HCT116 (cell line): ENCODE measurements around the gene KMT2C. TPM values are rescaled to one million over a fixed set of nuclear protein-coding genes. Genes with fewer than 3 reads are reported as not detected.

ENCODE experiments used
- ATAC-seq: fragments of 200-7000 bp; cut with Tn5 transposase; 2 replicates; pipeline ENCODE4 v1.9.1; 2020; ENCODE audit warnings: mild to moderate bottlenecking, moderate library complexity
- BruUV-seq: library from RNA; stranded (reverse); fragments of 400-500 nt; replicated peaks from 2 replicates; lab custom pipeline; 2021; lab: Mats Ljungman, UMichigan
- CTCF ChIA-PET: fragments of 300-600 bp; sonication (Branson Sonifier 250); formaldehyde crosslinking; loops from one replicate; lab custom pipeline; 2021; ENCODE audit warnings: antibody characterized with exemption; lab: Charles Lee
- POLR2A ChIA-PET: fragments of 300-600, 350-600 bp; sonication (Branson Sonifier 250); formaldehyde crosslinking; loops from one replicate; lab custom pipeline; 2021; ENCODE audit warnings: antibody characterized with exemption; lab: Charles Lee
- RAD21 ChIA-PET, 2 experiments: fragments of 300-600 bp; sonication (Branson Sonifier 250); formaldehyde crosslinking; loops; one replicate each; lab custom pipeline; 2023; ENCODE audit warnings: low total read pairs in 2 of 2; ENCODE audit not compliant: uncharacterized antibody in 2 of 2, unreplicated experiment in 2 of 2, low non-redundant PET in 1 of 2; lab: Charles Lee
- DNase-seq: peaks from one replicate; pipeline ENCODE4 v3.0.0-alpha.2; 2010; ENCODE audit warnings: low read depth, low spot score
- H2AFZ ChIP-seq: fragments of 200-600 bp; shearing (Covaris generic), sonication (generic); 2 replicates; pipeline ENCODE4 v1.6.1; 2017; ENCODE audit warnings: low read depth, mixed run types, mixed read lengths, antibody characterized with exemption, low read length; ENCODE audit not compliant: poor library complexity, severe bottlenecking
- H3K27ac ChIP-seq: 2 replicates; pipeline ENCODE4 v1.5.1; 2012; ENCODE audit warnings: low read depth, low read length
- H3K27me3 ChIP-seq: fragments of 200-600 bp; sonication (generic); 2 replicates; pipeline ENCODE4 v1.6.1; 2016; ENCODE audit warnings: mixed run types, low read length, mixed read lengths; ENCODE audit not compliant: insufficient read depth
- H3K36me3 ChIP-seq, 2 experiments: fragments of 200-500 bp in 1 of 2; fragments of 200-600 bp in 1 of 2; sonication (Bioruptor generic) in 1 of 2; sonication (generic) in 1 of 2; 2 replicates each; pipeline versions ENCODE4 v1.5.1 to v1.6.1; 2014 to 2016; ENCODE audit warnings: low read length in 2 of 2, inconsistent platforms in 1 of 2, mixed read lengths in 1 of 2, mixed run types in 1 of 2; ENCODE audit not compliant: insufficient read depth in 2 of 2, control insufficient read depth in 1 of 2
- H3K4me1 ChIP-seq, 2 experiments: fragments of 200-600 bp in 1 of 2; sonication (generic) in 1 of 2; 2 replicates each; pipeline versions ENCODE4 v1.5.1 to v1.6.1; 2012 to 2017; ENCODE audit warnings: low read length in 2 of 2, inconsistent platforms in 1 of 2, mild to moderate bottlenecking in 1 of 2, mixed read lengths in 1 of 2, mixed run types in 1 of 2, moderate library complexity in 1 of 2; ENCODE audit not compliant: insufficient read depth in 2 of 2, control insufficient read depth in 1 of 2
- H3K4me2 ChIP-seq: fragments of 200-600 bp; sonication (generic); 2 replicates; pipeline ENCODE4 v1.6.1; 2017; ENCODE audit warnings: mixed run types, low read length, mixed read lengths
- H3K4me3 ChIP-seq, 2 experiments: fragments of 200-600 bp in 1 of 2; sonication (generic) in 1 of 2; replicated peaks in 1 of 2; 2 replicates each; pipeline ENCODE4 v1.5.1; 2011 to 2016; ENCODE audit warnings: low read length in 2 of 2, control low read depth in 1 of 2, low read depth in 1 of 2, mild to moderate bottlenecking in 1 of 2, mixed read lengths in 1 of 2, mixed run types in 1 of 2
- H3K79me2 ChIP-seq: fragments of 200-600 bp; sonication (generic); 2 replicates; pipeline ENCODE4 v1.6.1; 2017; ENCODE audit warnings: mild to moderate bottlenecking, mixed run types, low read length, moderate library complexity, mixed read lengths; ENCODE audit not compliant: insufficient read depth
- H3K9ac ChIP-seq: fragments of 200-600 bp; sonication (generic); 2 replicates; pipeline ENCODE4 v1.6.1; 2016; ENCODE audit warnings: low read length, mixed read lengths
- H3K9me2 ChIP-seq: fragments of 200-600 bp; sonication (generic), shearing (Covaris generic); 2 replicates; pipeline ENCODE4 v1.6.1; 2017; ENCODE audit warnings: mixed run types, mild to moderate bottlenecking, moderate library complexity; ENCODE audit not compliant: insufficient read depth
- H3K9me3 ChIP-seq, 2 experiments: fragments of 200-500 bp in 1 of 2; fragments of 200-600 bp in 1 of 2; sonication (Bioruptor generic) in 1 of 2; sonication (generic) in 1 of 2; 2 replicates each; pipeline ENCODE4 v1.6.1; 2014 to 2017; ENCODE audit warnings: low read length in 2 of 2, mixed read lengths in 2 of 2, inconsistent platforms in 1 of 2, low read depth in 1 of 2, mild to moderate bottlenecking in 1 of 2, mixed run types in 1 of 2, moderate library complexity in 1 of 2; ENCODE audit not compliant: control insufficient read depth in 1 of 2, insufficient read depth in 1 of 2
- H4K20me1 ChIP-seq: fragments of 200-600 bp; sonication (generic), shearing (Covaris generic); 2 replicates; pipeline ENCODE4 v1.6.1; 2017; ENCODE audit warnings: mixed run types, mild to moderate bottlenecking, moderate library complexity; ENCODE audit not compliant: insufficient read depth
- CTCF ChIP-seq, 3 experiments: fragments of 200-600 bp in 1 of 3; sonication (generic) in 1 of 3; IDR thresholded peaks in 2 of 3; conservative IDR thresholded peaks in 1 of 3; 2 replicates each; pipeline ENCODE4 v1.5.1; 2012 to 2017; ENCODE audit warnings: low read depth in 2 of 3, low read length in 2 of 3, antibody characterized with exemption in 1 of 3, borderline replicate concordance in 1 of 3, control low read depth in 1 of 3, mild to moderate bottlenecking in 1 of 3, mixed read lengths in 1 of 3, mixed run types in 1 of 3, moderate library complexity in 1 of 3; ENCODE audit not compliant: insufficient read depth in 1 of 3
- EZH2 ChIP-seq: fragments of 200-600 bp; sonication (generic); IDR thresholded peaks from 2 replicates; pipeline ENCODE4 v1.6.1; 2017; ENCODE audit warnings: antibody characterized with exemption, mixed run types
- EZH2phosphoT487 ChIP-seq: fragments of 200-600 bp; IDR thresholded peaks from 2 replicates; pipeline ENCODE4 v1.6.1; 2018; ENCODE audit warnings: antibody characterized with exemption, borderline replicate concordance
- JUND ChIP-seq: IDR thresholded peaks from 2 replicates; pipeline ENCODE4 v1.6.1; 2012
- RAD21 ChIP-seq: IDR thresholded peaks from 2 replicates; pipeline ENCODE4 v1.6.1; 2012; ENCODE audit warnings: low read depth, mild to moderate bottlenecking
- REST ChIP-seq: IDR thresholded peaks from 2 replicates; pipeline ENCODE4 v1.6.1; 2012; ENCODE audit warnings: low read depth
- SP1 ChIP-seq: IDR thresholded peaks from 2 replicates; pipeline ENCODE4 v1.6.1; 2012; ENCODE audit warnings: low read depth
- ZBTB33 ChIP-seq: IDR thresholded peaks from 2 replicates; pipeline ENCODE4 v1.6.1; 2011; ENCODE audit warnings: mild to moderate bottlenecking, low read length, moderate library complexity; ENCODE audit not compliant: insufficient replicate concordance; ENCODE audit errors: extremely low read depth
- ZFX ChIP-seq: fragments of 450-650 bp; IDR thresholded peaks from 2 replicates; pipeline ENCODE4 v1.6.1; 2017
- ZNF274 ChIP-seq: fragments of 200-500 bp; sonication (Bioruptor generic); IDR thresholded peaks from 2 replicates; pipeline ENCODE4 v1.6.1; 2014; ENCODE audit warnings: mild to moderate bottlenecking, low read depth, low read length, inconsistent platforms
- intact Hi-C: fragments of 100-400 bp; cut with micrococcal nuclease; formaldehyde crosslinking; loops from 2 replicates; pipeline ENCODE4 v1.10.0; 2022
- total RNA-seq: library from RNA; stranded (reverse); gene quantifications from one replicate; pipeline ENCODE4 v1.2.1, GENCODE V29; 2021; ENCODE audit not compliant: unreplicated experiment

The KMT2C gene
- total RNA-seq, 1 experiment from 2014 or later, result 22.9 TPM

GRCh38 chr7:152443586-152443985 is 7.8 kb upstream of the KMT2C start:
- ChIA-PET RAD21 (no interaction called here), CTCF (no interaction called here), POLR2A (no interaction called here)
- Histone ChIP-seq H3K9me2 (no peaks in the 10 kb centered on the region), H3K4me2 (no peak overlapping the region), H4K20me1 (no peaks in the 10 kb centered on the region), H3K9ac (no peak overlapping the region), H3K27me3 (no peaks in the 10 kb centered on the region), H3K36me3 (no peaks in the 10 kb centered on the region), H2AFZ (no peak overlapping the region), H3K4me1 (no peaks in the 10 kb centered on the region), H3K4me3 (no peak overlapping the region), H3K9me3 (no peaks in the 10 kb centered on the region), H3K27ac (no peak overlapping the region), H3K79me2 (no peaks in the 10 kb centered on the region)
- intact Hi-C loops, result no loop called here
- no TSS peak for BruUV-seq
- no peak for ATAC-seq
- TF ChIP-seq ZBTB33 (no peak), RAD21 (no peak), EZH2 (no peak), JUND (no peak), CTCF (IDR thresholded peaks at IDR 0.05 in 2 of 3, conservative IDR thresholded peaks at IDR 0.05 in 1 of 3; ENCODE audit: borderline replicate concordance in 1 of 3, insufficient read depth in 1 of 3, low read depth in 2 of 3, low read length in 2 of 3) (no peak), REST (no peak), ZFX (no peak), SP1 (no peak), EZH2phosphoT487 (no peak), ZNF274 (no peak)
- DNase-seq, result no peak
